Measurements from ENCODE around the gene BTNL9.

- TF ChIP-seq CTCF (IDR thresholded peaks at IDR 0.05) (no peak), POLR2A (IDR thresholded peaks at IDR 0.05) (no peak)
These were observed 34.3 kb upstream of the BTNL9 start for GRCh38 chr5:181005791-181006190.

Measured in heart left ventricle (tissue), 13 donors.